Effector CD8-positive, alpha-beta T cell (primary cell): ENCODE results near the gene NAALADL2.
"Not testable (repeated sequence)": the region's sequence is repeated elsewhere in the genome, so short reads cannot be mapped to it uniquely, and the experiment has no call there.

ENCODE experiments used
- DNase-seq: peaks from one replicate; lab custom pipeline; 2025; lab: John Stamatoyannopoulos, UW

The NAALADL2 gene

DNA sequence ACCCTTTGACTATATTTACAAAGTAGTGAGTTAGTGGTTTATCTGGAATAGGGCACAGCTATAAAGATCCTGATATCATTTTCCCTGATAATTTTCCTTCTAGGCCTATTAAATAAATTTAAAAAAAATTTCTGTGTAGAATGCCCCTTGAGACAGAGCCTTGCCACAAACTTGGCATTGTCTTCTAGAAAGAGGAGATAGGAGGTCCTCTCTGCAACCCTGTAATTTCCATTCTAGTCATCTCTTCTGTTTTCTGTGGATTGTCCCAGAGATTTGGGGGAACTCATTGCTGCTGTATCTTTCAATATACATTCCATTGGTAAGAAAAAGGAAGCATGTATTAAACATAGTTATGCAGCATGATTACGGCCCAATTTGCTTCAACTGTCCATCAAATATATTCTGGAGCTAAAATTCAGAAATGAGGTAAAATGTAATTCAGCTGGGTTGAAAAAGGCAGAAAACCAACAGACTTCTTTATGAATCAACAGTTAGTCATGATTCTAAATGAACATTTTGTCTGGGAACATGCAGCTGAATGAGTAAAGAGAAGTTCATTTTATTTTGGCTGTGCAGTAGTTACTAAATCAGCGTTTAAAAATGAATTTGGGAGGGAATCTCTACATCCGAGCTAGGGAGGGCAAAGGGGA, 401.1 kb downstream of the NAALADL2 start:
- no peak for DNase-seq

DNA sequence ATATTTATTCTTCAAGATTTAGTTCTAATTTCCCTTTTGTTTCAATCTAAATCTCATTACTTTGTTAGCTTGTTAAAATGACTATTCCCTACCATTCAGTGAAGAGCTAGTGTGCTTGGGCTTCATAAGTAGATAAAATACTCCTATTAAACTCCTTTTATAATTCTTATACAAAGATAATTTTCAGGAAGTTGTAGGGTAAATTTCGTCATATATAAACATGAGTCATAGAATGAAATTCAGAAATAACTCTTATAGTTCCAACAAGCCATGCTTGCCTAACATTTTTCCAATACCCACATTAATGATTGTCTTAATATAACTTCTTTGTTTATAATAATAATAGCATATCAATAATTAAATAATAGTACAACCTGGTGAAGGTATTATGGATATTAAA, 407.3 kb downstream of the NAALADL2 start:
- DNase-seq = no peak

DNA sequence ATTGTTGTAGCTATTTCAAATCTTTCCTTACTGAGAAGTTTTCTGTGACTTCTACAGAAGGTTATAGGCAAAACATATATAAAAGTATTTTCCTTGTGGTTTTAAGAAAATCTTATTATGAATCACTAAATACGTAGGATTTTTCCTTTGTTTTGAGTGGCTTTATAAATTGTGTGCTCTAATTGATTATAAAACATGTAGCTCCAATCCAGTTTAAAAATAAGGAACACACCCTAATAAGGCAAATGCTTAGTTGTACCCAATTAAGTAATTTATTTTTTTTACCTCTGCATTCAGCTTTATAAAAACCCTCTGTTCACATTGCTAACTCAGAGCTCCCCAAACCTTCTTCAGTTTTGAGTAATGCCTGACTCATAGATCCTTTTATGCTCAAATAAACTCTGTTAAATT, 408.0 kb downstream of the NAALADL2 start:
- DNase-seq = no peak

DNA sequence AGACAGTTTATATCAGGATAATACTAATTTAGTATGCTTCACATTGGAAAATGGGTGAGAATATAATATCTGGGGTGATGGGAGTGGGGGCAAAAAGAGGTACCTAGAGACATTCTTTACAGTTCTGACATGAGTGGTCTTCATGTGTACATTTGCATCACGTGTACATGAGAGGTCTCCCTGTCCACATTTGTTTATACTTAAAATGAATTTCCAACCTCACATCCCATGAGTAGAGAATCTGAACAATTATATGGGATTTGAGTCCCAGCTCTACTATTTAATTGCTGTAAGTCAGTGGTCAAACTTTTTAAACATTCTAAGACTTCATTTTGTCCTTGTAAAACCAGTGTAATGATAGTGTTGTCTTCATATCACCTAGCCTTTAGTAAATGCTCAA, 408.4 kb downstream of the NAALADL2 start:
- DNase-seq = no peak

DNA sequence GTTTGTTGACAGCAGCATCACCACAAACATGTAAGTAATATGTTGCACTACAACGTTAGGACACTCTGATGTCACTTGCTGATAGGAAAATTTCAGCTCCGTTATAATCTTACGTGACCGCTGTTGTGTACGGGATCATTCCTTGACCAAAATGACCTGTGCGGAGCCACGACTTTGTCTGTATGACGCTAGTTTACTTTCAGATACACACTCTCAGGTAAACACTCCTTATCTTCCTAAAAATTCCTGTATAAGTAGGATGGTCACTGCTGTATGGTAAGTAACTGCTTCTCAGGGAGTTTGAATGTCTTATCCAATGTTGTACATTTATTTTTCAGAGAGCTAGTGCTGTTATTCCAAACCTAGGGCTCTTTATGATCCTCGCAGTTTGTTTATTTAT, 410.3 kb downstream of the NAALADL2 start:
- DNase-seq = no peak

DNA sequence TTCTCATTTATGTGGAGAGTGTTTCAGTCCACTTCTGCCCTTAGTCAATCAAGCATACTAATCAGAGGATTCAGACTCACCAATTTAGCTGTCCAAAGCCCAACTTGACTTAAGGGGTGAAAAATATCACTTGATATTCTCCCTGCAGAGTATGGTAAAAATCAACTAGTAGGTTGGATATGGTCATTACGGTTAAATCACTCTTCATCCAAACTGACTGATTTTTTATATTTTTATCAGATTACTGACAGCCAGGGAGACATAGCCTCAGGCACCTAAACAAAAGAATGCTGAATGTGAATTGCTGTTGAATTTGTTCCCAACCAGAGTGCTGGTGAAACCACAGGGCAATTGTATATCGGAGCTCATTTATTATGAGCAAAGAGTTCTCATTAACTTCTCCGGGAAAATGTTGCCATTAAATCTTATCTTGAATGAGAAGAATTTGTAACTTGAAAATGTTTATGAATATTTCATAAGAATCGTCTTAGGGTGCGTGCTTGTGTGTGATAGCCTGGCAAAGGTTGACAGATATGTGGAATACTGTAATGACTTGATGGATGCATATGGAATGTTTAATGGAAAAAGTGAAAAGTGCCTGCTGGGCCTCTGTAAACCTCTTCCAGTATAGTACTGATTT, 411.2 kb downstream of the NAALADL2 start:
- DNase-seq = no peak

DNA sequence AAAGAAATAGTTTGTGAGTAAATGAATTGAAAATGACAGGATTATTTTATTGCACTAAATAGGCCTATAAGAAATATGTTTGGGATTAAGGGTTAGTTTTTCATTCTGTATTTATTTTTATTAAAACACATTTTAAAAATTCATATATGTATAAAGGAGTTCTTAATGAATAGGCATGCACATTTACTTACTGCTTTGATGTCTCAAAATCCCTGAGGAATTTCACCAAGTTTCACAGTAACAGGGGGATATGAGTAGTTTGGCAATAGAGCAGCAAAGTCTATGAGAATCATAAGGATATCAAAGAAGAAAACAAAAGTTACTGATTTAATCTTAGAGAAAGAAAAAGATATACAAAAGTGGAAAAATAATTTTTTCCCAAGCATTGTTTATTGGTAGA, 411.7 kb downstream of the NAALADL2 start:
- no peak for DNase-seq

DNA sequence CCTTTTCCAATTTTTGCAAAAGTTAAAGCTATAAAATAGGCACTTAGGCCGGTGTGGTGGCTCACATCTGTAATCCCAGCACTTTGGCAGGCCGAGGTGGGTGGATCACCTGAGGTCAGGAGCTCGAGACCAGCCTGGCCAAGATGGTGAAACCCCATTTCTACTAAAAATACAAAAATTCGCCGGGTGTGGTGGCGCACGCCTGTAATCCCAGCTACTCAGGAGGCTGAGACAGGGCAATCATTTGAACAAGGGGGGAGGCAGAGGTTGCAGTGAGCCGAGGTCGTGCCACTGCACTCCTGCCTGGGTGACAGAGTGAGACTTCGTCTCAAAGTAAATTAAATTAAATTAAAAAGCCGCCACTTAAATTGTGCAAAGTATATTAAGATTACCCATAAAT, 412.3 kb downstream of the NAALADL2 start:
- not testable (repeated sequence) for DNase-seq

DNA sequence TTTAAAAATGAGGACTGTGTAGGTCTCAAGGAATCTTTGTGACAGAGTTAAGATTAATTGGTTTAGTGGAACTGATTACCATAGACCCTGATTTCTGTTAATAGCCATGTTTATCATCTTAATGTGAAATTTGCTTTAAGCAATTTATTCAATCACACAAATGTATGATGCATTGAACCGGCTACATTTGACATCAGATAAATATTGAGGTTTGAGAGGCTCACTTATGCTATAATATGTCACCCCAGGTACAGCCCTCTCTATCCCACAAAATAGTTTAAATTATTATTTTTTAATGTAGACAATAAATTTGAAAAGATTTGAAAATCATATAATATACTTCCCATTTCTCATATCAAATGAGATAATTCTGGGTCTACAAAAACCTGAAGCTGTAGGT, 413.3 kb downstream of the NAALADL2 start:
- DNase-seq = no peak

DNA sequence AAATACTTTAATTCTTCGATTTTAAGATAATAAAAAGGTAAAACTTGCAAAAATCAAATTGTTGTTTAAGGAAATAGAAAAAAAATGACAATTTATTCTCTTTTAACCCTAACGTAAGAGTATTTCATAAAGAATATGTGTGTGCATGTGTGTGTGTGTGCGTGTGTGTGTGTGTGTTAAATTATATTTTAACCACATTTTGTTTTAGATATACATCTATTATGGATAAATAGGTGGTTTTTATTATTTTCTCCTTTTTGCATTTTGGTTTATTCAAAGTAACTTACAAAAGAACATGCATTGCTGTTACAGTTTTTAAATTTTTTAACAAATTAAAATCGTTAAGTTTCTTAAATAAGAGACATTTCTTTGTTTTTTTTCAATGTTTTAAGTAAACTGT, 414.4 kb downstream of the NAALADL2 start:
- no peak for DNase-seq

DNA sequence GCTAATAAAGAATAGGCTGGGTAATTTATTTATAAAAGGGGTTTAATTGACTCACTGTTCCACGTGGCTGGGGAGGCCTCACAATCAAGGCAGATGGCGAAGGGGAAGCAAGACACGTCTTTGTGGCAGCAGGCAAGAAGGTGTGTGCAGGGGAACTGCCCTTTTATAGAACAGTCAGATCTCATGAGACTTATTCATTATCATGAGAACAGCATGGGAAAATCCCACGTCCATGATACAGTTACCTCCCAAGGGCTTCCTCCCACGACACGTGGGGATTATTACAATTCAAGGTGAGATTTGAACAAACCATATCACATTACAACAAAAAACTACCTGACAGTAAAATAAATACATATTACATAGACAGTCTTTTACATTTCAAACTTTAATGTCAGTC, 414.9 kb downstream of the NAALADL2 start:
- no peak for DNase-seq

DNA sequence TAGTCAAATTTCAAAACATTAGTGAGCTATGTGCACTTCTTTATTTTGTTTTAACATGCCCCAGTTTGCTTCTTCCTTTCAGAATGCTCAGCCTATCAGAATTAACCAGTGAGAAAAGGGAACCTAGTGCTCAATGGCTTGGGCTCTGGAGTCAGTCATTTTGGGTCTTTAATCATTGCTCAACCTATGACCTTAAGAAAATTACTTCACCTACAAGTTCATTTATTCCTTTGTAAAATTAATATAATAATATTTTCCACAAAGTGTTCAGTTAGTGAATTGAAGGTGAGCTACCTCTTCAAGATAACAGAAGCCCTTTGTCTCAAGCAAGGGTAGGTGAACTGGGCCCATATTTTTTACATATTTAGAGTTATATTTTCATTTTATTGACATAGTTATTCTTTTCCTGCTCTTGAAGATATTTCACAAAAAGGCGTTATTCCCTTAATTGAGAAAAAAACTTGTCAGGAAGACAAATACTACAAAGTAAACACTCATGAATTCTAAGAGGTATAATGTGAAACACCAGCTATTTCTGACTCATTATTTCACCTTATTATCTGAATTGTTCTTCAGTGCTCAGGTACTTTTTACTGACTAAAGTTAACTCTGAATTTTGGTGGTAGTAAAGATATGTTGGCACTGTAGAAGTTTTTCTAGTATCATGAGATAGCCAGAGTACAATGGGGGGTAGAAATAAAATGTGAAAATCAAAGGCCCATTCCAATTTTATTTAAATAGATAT, 415.5 kb downstream of the NAALADL2 start:
- DNase-seq = no peak

DNA sequence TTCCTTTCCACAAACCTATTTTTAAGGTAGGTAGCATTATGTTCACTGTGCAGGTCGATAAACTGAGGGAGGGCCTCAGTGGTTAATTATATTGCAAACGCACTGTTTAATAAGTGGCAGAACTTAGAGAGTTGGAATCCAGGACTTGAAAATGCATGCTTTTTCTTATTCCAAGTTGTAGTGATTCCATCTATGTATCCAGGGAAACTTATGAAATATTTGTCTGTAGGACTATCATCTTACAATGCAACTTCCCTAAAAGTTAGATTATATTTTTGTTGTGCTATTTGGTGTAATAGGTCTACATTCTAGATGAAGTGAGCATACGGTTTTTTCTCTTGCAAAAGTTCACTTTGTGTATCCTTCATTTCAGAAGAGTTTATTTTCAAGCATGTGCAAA, 419.5 kb downstream of the NAALADL2 start:
- no peak for DNase-seq

DNA sequence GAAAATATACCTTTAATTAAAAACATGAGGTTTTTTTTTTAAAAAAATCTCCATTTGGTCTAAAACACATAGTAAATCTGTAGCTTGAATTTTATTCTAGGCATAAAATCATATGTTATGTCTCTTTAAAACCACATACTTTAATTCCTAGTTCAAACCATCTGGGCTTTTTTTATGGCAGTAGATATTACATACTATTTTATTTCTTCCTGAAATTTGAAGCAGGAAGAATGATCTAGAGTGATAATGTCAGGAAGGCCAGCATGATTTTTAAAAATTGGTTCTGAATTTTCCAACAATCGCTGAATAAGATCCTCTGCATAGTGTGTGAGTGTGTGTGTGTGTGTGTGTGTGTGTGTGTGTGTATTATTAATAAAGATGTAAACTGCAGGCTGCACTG, 420.3 kb downstream of the NAALADL2 start:
- no peak for DNase-seq

DNA sequence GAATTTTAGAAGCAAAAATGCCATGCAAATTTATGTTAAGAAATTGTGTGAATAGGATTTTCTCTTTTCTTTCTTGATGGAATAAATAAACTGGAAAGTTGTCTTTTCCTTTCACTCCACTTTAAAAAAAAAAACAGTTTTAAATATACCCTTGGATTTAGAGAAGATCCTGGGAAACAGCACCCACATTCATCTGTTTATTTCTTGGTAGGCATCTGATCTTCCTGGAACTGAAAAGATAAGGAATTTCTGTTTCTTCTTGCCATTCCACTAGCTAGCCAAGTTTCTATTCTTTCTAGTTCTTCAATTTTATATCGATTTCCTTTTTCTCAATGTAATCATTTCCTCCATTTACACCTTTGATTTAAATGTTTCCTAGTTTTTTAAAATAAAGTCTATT, 420.8 kb downstream of the NAALADL2 start:
- no peak for DNase-seq

DNA sequence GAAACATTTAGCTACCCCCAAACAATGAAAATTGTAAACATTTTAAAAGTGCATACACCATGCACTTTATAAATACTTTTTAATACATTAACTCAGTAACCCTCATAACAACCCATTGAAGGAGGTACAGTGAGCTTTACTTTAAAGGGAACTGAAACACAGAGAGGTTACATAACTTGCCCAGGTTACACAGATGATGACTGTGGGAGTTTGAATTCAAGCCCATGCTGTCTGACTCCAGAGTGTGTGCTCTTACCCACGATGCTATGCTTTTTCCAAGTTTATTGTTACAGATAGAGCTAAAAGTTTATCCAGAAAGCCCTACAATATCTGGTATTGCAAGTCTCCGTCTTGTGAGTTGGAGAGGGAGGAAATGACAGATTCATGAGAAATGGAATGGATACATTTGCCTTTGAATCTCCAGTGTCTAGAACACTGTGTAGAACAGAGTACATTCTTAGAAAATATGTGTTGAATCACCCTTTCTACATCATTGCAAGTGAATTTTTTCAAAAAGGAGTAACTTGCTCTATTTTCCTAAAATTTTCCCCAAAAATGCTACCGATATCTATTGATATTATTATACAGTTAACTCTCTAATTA, 428.3 kb downstream of the NAALADL2 start:
- no peak for DNase-seq

DNA sequence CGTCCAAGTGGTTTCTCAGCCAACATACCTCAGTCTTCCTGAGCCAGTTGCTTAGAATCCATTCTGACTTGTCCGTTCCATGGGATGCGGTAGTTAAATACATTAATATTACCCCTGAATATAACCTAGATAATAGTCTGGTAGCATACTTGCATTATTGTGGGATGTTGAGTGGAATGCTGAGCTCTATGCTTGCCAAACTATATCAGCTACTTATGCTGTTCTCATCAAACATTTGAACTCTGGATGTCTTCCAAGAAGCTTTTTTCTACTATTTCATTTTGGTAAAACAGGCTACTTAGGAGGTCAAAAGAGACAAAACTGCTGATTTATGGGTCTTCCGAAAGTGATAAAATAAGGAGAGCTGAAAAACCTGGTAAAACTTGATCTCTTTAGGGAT, 429.5 kb downstream of the NAALADL2 start:
- DNase-seq = no peak

DNA sequence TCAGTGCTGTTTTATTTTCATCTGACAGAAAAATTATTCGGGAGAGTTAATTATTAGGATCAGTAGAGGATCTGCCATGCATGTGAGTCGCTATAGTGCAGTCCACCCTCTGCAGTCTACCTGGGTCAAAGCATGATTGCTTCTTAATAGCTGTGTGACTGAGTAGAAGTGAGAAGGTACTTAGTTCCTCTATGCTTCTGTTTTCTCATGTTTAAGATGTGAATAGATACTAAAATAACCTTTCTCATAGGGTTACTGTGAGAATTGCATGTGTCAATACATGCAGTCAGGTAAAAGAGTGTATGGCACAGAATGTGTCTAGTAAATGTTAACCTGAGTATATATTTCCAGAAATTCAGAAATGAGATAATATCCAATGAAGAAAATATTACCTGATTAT, 435.7 kb downstream of the NAALADL2 start:
- no peak for DNase-seq

DNA sequence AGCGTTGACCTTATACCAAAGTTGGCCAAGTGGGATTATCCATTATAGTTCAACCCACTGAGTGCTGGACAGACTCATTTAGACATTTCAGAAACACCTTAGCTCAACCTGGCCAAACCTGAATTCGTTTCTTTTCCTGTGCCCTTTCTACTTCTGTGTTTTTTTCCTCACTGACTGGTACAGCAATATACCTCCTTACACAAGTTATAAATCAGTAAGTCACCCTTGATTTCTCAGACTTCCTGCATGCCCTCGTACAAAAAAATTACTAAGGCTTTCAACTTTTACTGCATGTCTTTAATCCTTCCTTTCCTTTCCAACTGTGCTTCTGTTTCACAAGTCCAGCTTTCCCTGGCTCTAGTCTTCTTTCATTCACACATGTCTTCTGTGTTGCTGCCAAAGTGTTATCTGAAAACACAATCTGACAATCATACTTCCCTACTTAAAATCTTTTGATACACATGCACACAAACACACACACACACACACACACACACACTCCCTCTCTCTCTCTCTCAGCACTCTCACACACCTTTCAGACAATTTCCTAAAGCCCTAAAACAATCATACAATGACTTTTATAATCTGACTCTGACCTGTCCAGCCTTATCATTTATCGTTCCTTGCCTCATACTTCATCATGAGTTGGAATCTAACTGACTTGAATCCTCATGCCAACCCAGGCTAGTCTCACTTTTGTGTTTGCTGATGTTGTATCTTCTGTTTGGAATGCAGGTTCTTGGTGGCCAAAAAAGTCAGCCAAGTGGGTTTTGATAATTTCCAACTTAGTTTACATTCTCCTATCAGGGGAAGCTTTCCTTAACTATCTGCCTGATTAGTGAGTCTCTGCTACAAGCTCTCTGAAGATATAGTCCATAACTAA, 436.4 kb downstream of the NAALADL2 start:
- DNase-seq = no peak

DNA sequence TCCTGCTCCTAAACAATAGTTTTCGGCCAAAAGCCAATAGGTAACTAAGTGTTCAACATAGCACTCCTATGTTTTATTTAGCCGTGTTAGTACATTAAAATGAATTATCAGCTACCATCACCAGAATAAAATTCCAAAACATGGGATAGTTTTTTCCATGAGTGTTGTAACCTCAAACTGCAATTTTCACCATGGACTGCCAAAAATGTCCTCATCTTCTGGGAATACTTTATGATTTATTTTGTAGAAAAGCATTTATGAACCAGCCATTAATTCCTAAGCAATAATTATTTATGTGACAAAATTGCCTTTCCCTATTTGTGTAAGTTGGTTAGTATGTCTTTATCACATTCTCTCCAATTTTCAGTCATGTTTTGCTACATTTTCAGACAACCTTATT, 438.1 kb downstream of the NAALADL2 start:
- DNase-seq = no peak

DNA sequence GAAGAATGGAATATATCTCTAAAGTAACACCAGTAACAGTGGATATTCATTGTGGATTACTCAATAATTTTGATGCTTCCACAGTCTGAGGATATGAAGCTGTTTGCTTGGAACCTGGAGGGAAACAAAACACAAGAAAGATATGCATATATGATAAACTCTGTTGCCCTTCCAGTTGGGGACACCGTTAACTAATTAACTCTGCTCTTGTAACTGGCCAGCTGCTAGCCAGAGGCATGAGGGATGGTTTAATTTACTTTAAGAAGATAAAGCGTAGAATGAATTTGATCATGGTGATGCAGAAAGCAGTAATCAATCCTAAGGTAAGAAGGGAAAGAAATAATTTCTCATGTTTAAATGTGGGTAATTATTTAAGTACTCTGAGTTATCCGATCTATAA, 442.6 kb downstream of the NAALADL2 start:
- no peak for DNase-seq

DNA sequence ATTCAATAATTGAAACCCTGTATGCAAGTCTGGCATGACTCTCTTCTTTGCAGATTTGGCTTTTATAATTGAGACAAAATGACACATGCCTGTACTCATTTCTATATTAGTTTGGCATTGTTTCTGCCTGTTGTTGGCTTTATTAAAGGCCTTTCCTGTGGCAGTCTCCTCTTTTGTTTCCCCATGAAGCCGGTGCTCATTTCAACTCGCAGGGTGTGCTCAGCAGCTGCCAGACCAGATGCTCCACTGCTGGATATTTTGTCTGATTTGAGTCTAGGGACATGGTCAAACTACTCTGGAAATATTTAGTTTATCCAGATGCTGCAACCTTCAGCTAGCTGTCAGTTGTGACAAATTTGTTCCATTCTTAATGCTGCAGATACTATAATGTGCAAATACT, 445.3 kb downstream of the NAALADL2 start:
- no peak for DNase-seq
